GM20000 (cell line): ENCODE results near the gene IPO11.
"Not testable (repeated sequence)": the region's sequence is repeated elsewhere in the genome, so short reads cannot be mapped to it uniquely, and the experiment has no call there.

Experiments
- DNase-seq: peaks from one replicate; pipeline ENCODE4 v3.0.0; 2012; ENCODE audit warnings: low spot score
- TF ChIP-seq, protein P1 (sequence below): IDR thresholded peaks from 2 replicates; pipeline ENCODE4 v1.5.1; 2012; ENCODE audit warnings: mild to moderate bottlenecking, control low read depth; ENCODE audit errors: extremely low read depth, missing control alignments

The IPO11 gene

GRCh38 chr5:62498961-62499360, 86.4 kb downstream of the IPO11 start:
- no peak for DNase-seq
- TF ChIP-seq, protein P1, sequence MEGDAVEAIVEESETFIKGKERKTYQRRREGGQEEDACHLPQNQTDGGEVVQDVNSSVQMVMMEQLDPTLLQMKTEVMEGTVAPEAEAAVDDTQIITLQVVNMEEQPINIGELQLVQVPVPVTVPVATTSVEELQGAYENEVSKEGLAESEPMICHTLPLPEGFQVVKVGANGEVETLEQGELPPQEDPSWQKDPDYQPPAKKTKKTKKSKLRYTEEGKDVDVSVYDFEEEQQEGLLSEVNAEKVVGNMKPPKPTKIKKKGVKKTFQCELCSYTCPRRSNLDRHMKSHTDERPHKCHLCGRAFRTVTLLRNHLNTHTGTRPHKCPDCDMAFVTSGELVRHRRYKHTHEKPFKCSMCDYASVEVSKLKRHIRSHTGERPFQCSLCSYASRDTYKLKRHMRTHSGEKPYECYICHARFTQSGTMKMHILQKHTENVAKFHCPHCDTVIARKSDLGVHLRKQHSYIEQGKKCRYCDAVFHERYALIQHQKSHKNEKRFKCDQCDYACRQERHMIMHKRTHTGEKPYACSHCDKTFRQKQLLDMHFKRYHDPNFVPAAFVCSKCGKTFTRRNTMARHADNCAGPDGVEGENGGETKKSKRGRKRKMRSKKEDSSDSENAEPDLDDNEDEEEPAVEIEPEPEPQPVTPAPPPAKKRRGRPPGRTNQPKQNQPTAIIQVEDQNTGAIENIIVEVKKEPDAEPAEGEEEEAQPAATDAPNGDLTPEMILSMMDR: no peak

- no peak for DNase-seq
- TF ChIP-seq, protein P1: no peak
Observed at GRCh38 chr5:62499756-62500155, 87.2 kb downstream of the IPO11 start.

GRCh38 chr5:62502456-62503101, 90.0 kb downstream of the IPO11 start:
- TF ChIP-seq, protein P1: no peak
- DNase-seq: no peak

DNA sequence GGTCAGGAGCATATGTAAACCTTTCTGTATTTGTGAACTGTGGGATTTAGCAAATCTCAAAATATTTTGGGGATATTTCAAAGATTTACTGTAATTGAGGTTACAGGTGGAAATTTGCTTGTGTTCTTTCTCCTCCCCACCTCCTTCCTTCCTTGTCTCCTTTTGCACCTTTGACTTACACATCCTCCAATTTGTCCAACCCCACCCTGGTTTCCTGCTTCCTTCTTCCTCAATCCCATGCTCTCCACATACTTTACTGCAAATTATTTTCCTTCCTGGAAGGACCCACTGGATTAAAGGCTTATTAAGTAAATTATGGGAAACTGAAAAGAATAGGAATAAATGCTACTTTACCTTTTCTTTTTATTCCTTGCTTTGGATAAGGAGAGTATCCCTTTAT, 91.6 kb downstream of the IPO11 start:
- TF ChIP-seq, protein P1: no peak
- DNase-seq: no peak

DNA sequence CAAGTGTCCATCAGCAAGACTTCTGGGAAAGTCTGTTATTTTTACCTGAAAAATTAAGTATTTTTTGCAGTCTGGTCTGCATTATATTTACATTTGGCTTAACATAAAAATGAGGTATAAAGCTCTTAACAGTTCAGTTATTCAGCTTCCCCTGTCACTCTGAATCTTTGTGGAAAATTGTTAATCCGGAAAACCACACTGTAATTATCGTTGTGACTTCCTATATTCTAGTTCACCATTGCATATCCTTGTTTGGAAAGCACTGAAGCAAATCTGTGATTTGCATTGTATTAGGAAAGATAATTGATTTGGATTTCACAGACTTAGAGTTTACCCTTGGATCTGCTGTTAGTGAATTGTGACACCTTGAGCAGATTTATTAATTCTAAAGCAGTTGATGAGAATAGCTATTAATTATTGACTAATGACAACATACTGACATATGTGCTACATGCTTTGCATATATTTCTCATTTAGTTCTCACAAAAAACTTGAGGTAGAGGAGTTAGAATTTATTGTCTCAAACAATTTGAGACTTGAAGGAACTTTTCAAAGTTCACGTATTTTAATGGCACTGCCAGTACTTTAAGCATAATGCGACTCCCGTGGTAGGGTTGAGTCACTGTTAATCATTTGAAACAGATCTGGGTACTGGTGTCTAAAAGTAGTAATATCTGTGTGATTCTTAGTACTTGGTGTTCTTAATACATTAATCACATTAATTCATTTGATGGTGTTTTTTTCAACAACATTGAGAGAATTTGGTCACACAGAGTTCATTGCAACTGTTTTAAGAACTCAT, 94.3 kb downstream of the IPO11 start:
- TF ChIP-seq, protein P1: no peak
- no peak for DNase-seq

DNA sequence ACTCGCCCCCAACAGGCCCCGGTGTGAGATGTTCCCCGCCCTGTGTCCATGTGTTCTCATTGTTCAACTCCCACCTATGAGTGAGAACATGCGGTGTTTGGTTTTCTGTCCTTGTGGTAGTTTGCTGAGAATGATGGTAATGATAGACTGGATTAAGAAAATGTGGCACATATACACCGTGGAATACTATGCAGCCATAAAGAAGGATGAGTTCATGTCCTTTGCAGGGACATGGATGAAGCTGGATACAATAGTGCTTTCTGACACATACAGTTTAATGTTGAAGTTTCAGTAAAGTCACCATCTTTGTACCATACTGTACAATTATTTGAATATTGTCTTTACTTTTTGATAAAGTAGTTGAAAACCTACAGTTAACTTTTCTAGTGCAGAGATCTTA, 96.2 kb downstream of the IPO11 start:
- DNase-seq: not testable (repeated sequence)

DNA sequence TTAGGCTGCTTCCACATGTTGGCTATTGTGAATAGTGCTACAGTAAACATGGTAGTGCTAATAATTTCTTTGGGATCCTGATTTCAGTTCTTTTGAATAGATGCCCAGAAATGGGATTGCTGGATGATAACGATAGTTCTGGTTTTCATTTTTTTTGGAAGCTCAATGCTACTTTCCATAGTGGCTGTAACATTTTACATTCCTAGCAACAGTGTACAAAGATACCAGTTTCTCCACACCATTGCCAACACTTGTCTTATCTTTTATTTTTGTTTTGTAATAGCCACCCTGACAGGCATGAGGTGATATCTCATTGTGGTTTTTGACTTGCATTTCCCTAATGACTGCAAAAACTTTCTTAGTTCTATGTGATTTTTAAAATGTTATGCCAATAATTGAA, 97.2 kb downstream of the IPO11 start:
- TF ChIP-seq, protein P1: no peak
- no peak for DNase-seq

- DNase-seq: not testable (repeated sequence)
Observed at GRCh38 chr5:62513085-62513484, 100.5 kb downstream of the IPO11 start.
